K562 (cell line): ENCODE data around the gene WNT3. TPM values are rescaled to one million over a fixed set of nuclear protein-coding genes. Genes with fewer than 3 reads are reported as not detected.
A peak's percentile ranks its signal among the peaks of the same experiment; 100 is the strongest.

ENCODE experiments used
- ATAC-seq: fragments of 200-7000 bp; cut with Tn5 transposase; 3 replicates; pipeline ENCODE4 v1.9.1; 2020; ENCODE audit warnings: moderate library complexity
- BruUV-seq: library from RNA; stranded (reverse); fragments of 400-500 nt; replicated peaks from 2 replicates; lab custom pipeline; 2021; lab: Mats Ljungman, UMichigan
- CTCF ChIA-PET: fragments of 300-600 bp; formaldehyde crosslinking; extraction: SDS; loops from one replicate; lab custom pipeline; 2021; ENCODE audit warnings: low intra/inter-chr PET ratio; lab: Yijun Ruan, JAX
- POLR2A ChIA-PET: fragments of 300-600, 350-650 bp; sonication (Branson Sonifier 250); formaldehyde crosslinking; extraction: SDS; loops from one replicate; lab custom pipeline; 2021; ENCODE audit warnings: antibody characterized with exemption, inconsistent platforms; lab: Yijun Ruan, JAX
- DNase-seq, 4 experiments: peaks; one replicate each; pipeline versions ENCODE4 v3.0.0 to v3.0.0-alpha.2; 2011 to 2018; ENCODE audit warnings: low spot score in 3 of 4, mixed read lengths in 3 of 4; ENCODE audit errors: extremely low read depth in 1 of 4
- FAIRE-seq: peaks from 2 replicates; lab custom pipeline; 2011; peaks lifted over from hg19 to GRCh38; lab: Jason Lieb, UNC
- H2AFZ ChIP-seq: 2 replicates; pipeline ENCODE4 v1.6.0; 2011; ENCODE audit warnings: low read depth, low read length, control low read depth, inconsistent platforms
- H3K27ac ChIP-seq: fragments of 200-600 bp; 3 replicates; pipeline ENCODE4 v1.8.0; 2011; ENCODE audit warnings: low read depth, mild to moderate bottlenecking, control low read depth, inconsistent platforms, low read length, moderate library complexity, mixed read lengths; ENCODE audit errors: extremely low read depth
- H3K27me3 ChIP-seq, 2 experiments: fragments of 300-600 bp in 1 of 2; 2 replicates in 1 of 2; 3 replicates in 1 of 2; pipeline versions ENCODE4 v1.6.0 to v1.8.0; 2011; ENCODE audit warnings: inconsistent platforms in 2 of 2, low read length in 2 of 2, mild to moderate bottlenecking in 1 of 2, mixed read lengths in 1 of 2, moderate library complexity in 1 of 2; ENCODE audit not compliant: control insufficient read depth in 2 of 2, insufficient read depth in 2 of 2
- H3K36me3 ChIP-seq: fragments of 300-600 bp; 3 replicates; pipeline ENCODE4 v1.8.0; 2011; ENCODE audit warnings: mild to moderate bottlenecking, low read length, inconsistent platforms; ENCODE audit not compliant: control insufficient read depth, insufficient read depth
- H3K4me1 ChIP-seq, 2 experiments: fragments of 200-600 bp in 1 of 2; replicated peaks in 1 of 2; 2 replicates in 1 of 2; 3 replicates in 1 of 2; pipeline versions ENCODE4 v1.5.1 to v1.8.0; 2011; ENCODE audit warnings: inconsistent platforms in 2 of 2, low read length in 2 of 2, mild to moderate bottlenecking in 1 of 2, mixed read lengths in 1 of 2, moderate library complexity in 1 of 2; ENCODE audit not compliant: control insufficient read depth in 2 of 2, insufficient read depth in 2 of 2
- H3K4me2 ChIP-seq: 2 replicates; pipeline ENCODE4 v1.6.1; 2011; ENCODE audit warnings: low read length, control low read depth, inconsistent platforms, mixed read lengths; ENCODE audit not compliant: insufficient read depth
- H3K4me3 ChIP-seq: fragments of 200-600 bp; sonication (generic), shearing (Covaris generic); 2 replicates; pipeline ENCODE4 v1.5.1; 2016; ENCODE audit warnings: control low read depth, inconsistent platforms
- H3K79me2 ChIP-seq: fragments of 200-600 bp; 3 replicates; pipeline ENCODE4 v1.8.0; 2011; ENCODE audit warnings: low read length, inconsistent platforms; ENCODE audit not compliant: control insufficient read depth, insufficient read depth
- H3K9ac ChIP-seq, 2 experiments: 2 replicates each; pipeline versions ENCODE4 v1.6.0 to v1.6.1; 2011; ENCODE audit warnings: low read depth in 2 of 2, low read length in 2 of 2, control low read depth in 1 of 2, inconsistent platforms in 1 of 2, mild to moderate bottlenecking in 1 of 2, mixed read lengths in 1 of 2; ENCODE audit not compliant: insufficient read depth in 1 of 2
- H3K9me1 ChIP-seq: one replicate; pipeline ENCODE4 v1.6.0; 2011; ENCODE audit warnings: inconsistent platforms, mild to moderate bottlenecking, low read length, moderate library complexity; ENCODE audit not compliant: control insufficient read depth, insufficient read depth
- H3K9me3 ChIP-seq: replicated peaks from 2 replicates; pipeline ENCODE4 v1.5.1; 2011; ENCODE audit warnings: low read depth, low read length, inconsistent platforms; ENCODE audit not compliant: control insufficient read depth, insufficient read depth
- H4K20me1 ChIP-seq: replicated peaks from 2 replicates; pipeline ENCODE4 v1.6.1; 2011; ENCODE audit warnings: low read length, inconsistent platforms, mixed read lengths; ENCODE audit not compliant: control insufficient read depth, insufficient read depth
- CC2D1A ChIP-seq: fragments of 450-650 bp; IDR thresholded peaks from 2 replicates; pipeline ENCODE4 v1.6.1; 2017; ENCODE audit warnings: mild to moderate bottlenecking
- JUND ChIP-seq, 2 experiments: IDR thresholded peaks; 2 replicates in 1 of 2; 3 replicates in 1 of 2; pipeline ENCODE4 v1.6.1; 2011; ENCODE audit warnings: borderline replicate concordance in 2 of 2, low read depth in 2 of 2, low read length in 2 of 2, improper control_type of control experiment in 1 of 2, missing biosample characterization in 1 of 2, missing genetic modification characterization in 1 of 2, missing genetic modification reagents in 1 of 2
- MAFF ChIP-seq: IDR thresholded peaks from 2 replicates; pipeline ENCODE4 v1.6.1; 2012; ENCODE audit warnings: low read length, improper control_type of control experiment
- ZNF232 ChIP-seq: sonication (generic); formaldehyde crosslinking; IDR thresholded peaks from 2 replicates; pipeline ENCODE4 v1.8.0; 2022; ENCODE audit warnings: mild to moderate bottlenecking, missing genetic modification reagents
- WGBS: fragments of 100-300 bp; shearing (Covaris generic); methylation state at CpG from one replicate; pipeline ENCODE4 v1.1.6; 2016; ENCODE audit warnings: low coverage, mixed read lengths; ENCODE audit not compliant: insufficient coverage; ENCODE audit errors: missing lambda C conversion rate; 5-methylcytosine and 5-hydroxymethylcytosine counted together
- in situ Hi-C: fragments of 300-500 bp; cut with MboI; formaldehyde crosslinking; loops from 4 replicates; pipeline ENCODE4 v1.15.0; 2018; ENCODE audit warnings: inconsistent platforms, mixed read lengths
- intact Hi-C: fragments of 100-400 bp; cut with micrococcal nuclease; formaldehyde crosslinking; loops from 2 replicates; pipeline ENCODE4 v1.14.2; 2022
- polyA plus RNA-seq, 8 experiments: library from polyadenylated mRNA; depleted of rRNA in 4 of 8; stranded (reverse) in 5 of 8; unstranded in 3 of 8; fragments of >200 nt; fragmentation: Nextera tagmentation in 2 of 8; fragmentation: Illumina TruSeq in 1 of 8; extraction: Ambion mirVana in 2 of 8; extraction: Trizol in 1 of 8; gene quantifications; 2 replicates each; pipeline versions ENCODE4 v1.2.1 to v1.2.3, GENCODE V29; 2011 to 2014; ENCODE audit warnings: inconsistent platforms in 1 of 8, missing spikeins in 1 of 8
- total RNA-seq, 7 experiments: library from RNA; depleted of rRNA in 6 of 7; stranded (reverse); fragments of >200 nt in 6 of 7; fragmentation: Illumina TruSeq in 2 of 7; extraction: Trizol in 2 of 7; gene quantifications; 2 replicates each; pipeline versions ENCODE4 v1.2.1 to v1.2.3, GENCODE V29; 2011 to 2021; ENCODE audit warnings: low replicate concordance in 1 of 7
- TF ChIP-seq, protein P1 (sequence below): fragments of 250-450 bp; sonication (Bioruptor Pico); IDR thresholded peaks from 2 replicates; pipeline ENCODE4 v1.9.0; 2021; ENCODE audit warnings: mild to moderate bottlenecking, inconsistent platforms

WNT3 gene
- total and polyA plus RNA-seq, 9 of the 15 experiments (the other 6 are each of a cell fraction or from before 2014, with no cell fraction given): 1.5 to 6.1 (median 3.3) TPM

DNA sequence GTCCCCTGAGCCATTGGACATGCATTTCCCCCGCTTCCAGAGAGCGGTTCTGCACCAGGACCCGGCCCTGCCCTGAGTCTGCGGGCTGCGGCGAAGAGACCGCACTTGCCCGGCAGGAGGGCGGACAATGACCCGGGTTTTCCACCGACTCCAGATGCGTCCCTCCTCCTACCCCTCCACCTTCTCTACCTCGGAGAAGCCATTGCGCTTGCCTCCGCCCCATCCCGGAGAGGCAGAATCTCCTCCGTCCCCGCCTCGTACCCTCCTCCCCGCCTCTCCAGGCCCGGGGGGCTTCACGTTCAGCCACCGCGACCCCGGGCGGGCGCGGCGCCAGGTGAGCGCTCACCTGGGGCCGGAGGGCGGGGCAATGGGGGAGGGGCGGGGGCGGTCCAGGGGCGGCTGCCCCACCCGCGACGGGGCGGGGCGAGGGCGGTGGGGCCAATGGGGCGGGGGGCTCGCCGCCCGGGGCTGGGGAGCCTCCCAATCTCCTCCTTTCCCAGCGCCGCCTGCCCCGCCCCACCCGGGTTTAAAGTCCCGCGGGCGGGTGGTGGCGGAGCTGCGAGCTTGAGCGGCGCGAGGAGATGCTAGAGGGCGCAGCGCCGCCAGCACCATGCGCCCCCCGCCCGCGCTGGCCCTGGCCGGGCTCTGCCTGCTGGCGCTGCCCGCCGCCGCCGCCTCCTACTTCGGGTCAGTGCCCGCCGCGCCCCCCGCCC lies 32.7 kb upstream of the WNT3 start, which contains the start of gene WNT9B (continued):
- TF ChIP-seq, protein P1, sequence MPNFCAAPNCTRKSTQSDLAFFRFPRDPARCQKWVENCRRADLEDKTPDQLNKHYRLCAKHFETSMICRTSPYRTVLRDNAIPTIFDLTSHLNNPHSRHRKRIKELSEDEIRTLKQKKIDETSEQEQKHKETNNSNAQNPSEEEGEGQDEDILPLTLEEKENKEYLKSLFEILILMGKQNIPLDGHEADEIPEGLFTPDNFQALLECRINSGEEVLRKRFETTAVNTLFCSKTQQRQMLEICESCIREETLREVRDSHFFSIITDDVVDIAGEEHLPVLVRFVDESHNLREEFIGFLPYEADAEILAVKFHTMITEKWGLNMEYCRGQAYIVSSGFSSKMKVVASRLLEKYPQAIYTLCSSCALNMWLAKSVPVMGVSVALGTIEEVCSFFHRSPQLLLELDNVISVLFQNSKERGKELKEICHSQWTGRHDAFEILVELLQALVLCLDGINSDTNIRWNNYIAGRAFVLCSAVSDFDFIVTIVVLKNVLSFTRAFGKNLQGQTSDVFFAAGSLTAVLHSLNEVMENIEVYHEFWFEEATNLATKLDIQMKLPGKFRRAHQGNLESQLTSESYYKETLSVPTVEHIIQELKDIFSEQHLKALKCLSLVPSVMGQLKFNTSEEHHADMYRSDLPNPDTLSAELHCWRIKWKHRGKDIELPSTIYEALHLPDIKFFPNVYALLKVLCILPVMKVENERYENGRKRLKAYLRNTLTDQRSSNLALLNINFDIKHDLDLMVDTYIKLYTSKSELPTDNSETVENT (CRISPR knock-in tag): no peak
- TF ChIP-seq MAFF: no peak
- TF ChIP-seq, all 486 proteins: peak for 9

DNA sequence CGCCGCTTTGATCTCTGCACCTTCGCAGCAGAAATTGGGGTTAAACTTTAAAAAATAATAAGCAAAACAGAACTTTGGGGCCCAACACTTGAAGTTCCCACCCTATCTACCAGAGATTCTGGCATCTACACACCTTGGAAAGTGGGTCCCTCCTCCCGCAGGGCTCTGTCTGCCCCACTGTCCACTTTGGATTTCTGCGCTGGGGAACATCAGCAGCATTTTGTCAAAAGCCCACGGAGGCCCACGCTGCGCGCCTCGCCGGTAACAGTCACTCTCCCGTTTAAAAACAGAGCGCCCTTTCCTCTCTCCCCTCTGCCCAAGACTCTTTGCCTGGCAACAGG lies 32.2 kb upstream of the WNT3 start:
- DNase-seq: no peak
- Histone ChIP-seq H3K27me3 (peaks cover 13 to 37% of the 10 kb centered on the region in 2 experiments), H3K36me3 (no peaks in the 10 kb centered on the region), H3K9me1 (no peaks in the 10 kb centered on the region), H3K4me1 (peaks cover 0 to 16% of the 10 kb centered on the region in 2 experiments; a peak in 2 of 5 replicates), H3K79me2 (no peaks in the 10 kb centered on the region), H3K4me2 (no peak overlapping the region), H3K9ac (no peak overlapping the region; a peak in 1 of 4 replicates), H2AFZ (no peak overlapping the region), H3K27ac (no peak overlapping the region)
- POLR2A ChIA-PET: no interaction called here
- intact Hi-C loops (no loop called here), in situ Hi-C loops (no loop called here)
- TF ChIP-seq JUND (IDR thresholded peaks at IDR 0.05; ENCODE audit: borderline replicate concordance, low read depth, low read length): no peak
- TF ChIP-seq JUND (tag; IDR thresholded peaks at IDR 0.05; ENCODE audit: borderline replicate concordance, low read depth, low read length): no peak
- TF ChIP-seq ZNF232 (CRISPR knock-in tag): 0 out of 2 replicates have a peak, but pooled peaks have one; percentile 45
- TF ChIP-seq CC2D1A: no peak
- TF ChIP-seq, all 486 proteins: peak for 1
- CTCF ChIA-PET: interaction anchor here (0.6 kb wide), 1 partner anchor 63 kb away, joined by 3 read pairs; no protein-coding TSS in a partner anchor
- no peak overlapping the region for H3K4me3 ChIP-seq
- BruUV-seq: no TSS peak
- WGBS: 56% methylated on average over 13 of the region's 13 CpGs
- 0 out of 2 replicates have a peak, but pooled peaks cover 14% of the 10 kb centered on the region for H4K20me1 ChIP-seq
- no peaks in the 10 kb centered on the region for H3K9me3 ChIP-seq
- FAIRE-seq (no peak), ATAC-seq (no peak)
